A549 (cell line): ENCODE results near the gene GIT1.

Experiments
- CEBPB ChIP-seq, 2 experiments: fragments of >200 bp in 1 of 2; sonication (Bioruptor Twin) in 1 of 2; formaldehyde crosslinking in 1 of 2; IDR thresholded peaks; 2 replicates each; pipeline ENCODE4 v1.6.1; 2012 to 2016
- E2F6 ChIP-seq: IDR thresholded peaks from 2 replicates; pipeline ENCODE4 v1.6.1; 2012; ENCODE audit warnings: low read depth, borderline replicate concordance
- ELK1 ChIP-seq: fragments of 150-350 bp; IDR thresholded peaks from 2 replicates; pipeline ENCODE4 v1.6.1; 2014; ENCODE audit warnings: low read depth, mild to moderate bottlenecking, low read length
- EP300 ChIP-seq, 2 experiments: fragments of >200 bp; sonication (Bioruptor Twin); formaldehyde crosslinking; IDR thresholded peaks; 2 replicates in 1 of 2; 3 replicates in 1 of 2; pipeline ENCODE4 v1.6.1; 2016 to 2017
- MAFK ChIP-seq: fragments of 450-650 bp; IDR thresholded peaks from 2 replicates; pipeline ENCODE4 v1.6.1; 2014; ENCODE audit not compliant: partially characterized antibody
- MAX ChIP-seq: IDR thresholded peaks from 2 replicates; pipeline ENCODE4 v1.6.1; 2012
- NR3C1 ChIP-seq: fragments of >200 bp; sonication (Bioruptor Twin); formaldehyde crosslinking; IDR thresholded peaks from 3 replicates; pipeline ENCODE4 v1.6.1; 2017
- PBX3 ChIP-seq: IDR thresholded peaks from 2 replicates; pipeline ENCODE4 v1.6.1; 2012
- POLR2A ChIP-seq: IDR thresholded peaks from 2 replicates; pipeline ENCODE4 v1.6.1; 2012; ENCODE audit warnings: mild to moderate bottlenecking, low read length
- POLR2AphosphoS2 ChIP-seq: conservative IDR thresholded peaks from 2 replicates; pipeline ENCODE4 v1.6.1; 2012; ENCODE audit warnings: low read length, improper control_type of control experiment, inconsistent platforms
- RAD21 ChIP-seq, 2 experiments: fragments of >200 bp in 1 of 2; sonication (Bioruptor Twin) in 1 of 2; formaldehyde crosslinking in 1 of 2; IDR thresholded peaks in 1 of 2; conservative IDR thresholded peaks in 1 of 2; 2 replicates in 1 of 2; 3 replicates in 1 of 2; pipeline ENCODE4 v1.6.1; 2012 to 2018; ENCODE audit warnings: inconsistent platforms in 1 of 2
- RCOR1 ChIP-seq: fragments of 150-350 bp; IDR thresholded peaks from 2 replicates; pipeline ENCODE4 v1.6.1; 2014; ENCODE audit warnings: antibody characterized with exemption, low read length, low read depth
- REST ChIP-seq: fragments of 200-600 bp; sonication (generic); IDR thresholded peaks from 2 replicates; pipeline ENCODE4 v1.6.1; 2016; ENCODE audit warnings: antibody characterized with exemption, mild to moderate bottlenecking, moderate library complexity
- TF ChIP-seq, protein P1 (sequence below): fragments of >200 bp; sonication (Bioruptor Twin); formaldehyde crosslinking; IDR thresholded peaks from 3 replicates; pipeline ENCODE4 v1.5.1; 2016

DNA sequence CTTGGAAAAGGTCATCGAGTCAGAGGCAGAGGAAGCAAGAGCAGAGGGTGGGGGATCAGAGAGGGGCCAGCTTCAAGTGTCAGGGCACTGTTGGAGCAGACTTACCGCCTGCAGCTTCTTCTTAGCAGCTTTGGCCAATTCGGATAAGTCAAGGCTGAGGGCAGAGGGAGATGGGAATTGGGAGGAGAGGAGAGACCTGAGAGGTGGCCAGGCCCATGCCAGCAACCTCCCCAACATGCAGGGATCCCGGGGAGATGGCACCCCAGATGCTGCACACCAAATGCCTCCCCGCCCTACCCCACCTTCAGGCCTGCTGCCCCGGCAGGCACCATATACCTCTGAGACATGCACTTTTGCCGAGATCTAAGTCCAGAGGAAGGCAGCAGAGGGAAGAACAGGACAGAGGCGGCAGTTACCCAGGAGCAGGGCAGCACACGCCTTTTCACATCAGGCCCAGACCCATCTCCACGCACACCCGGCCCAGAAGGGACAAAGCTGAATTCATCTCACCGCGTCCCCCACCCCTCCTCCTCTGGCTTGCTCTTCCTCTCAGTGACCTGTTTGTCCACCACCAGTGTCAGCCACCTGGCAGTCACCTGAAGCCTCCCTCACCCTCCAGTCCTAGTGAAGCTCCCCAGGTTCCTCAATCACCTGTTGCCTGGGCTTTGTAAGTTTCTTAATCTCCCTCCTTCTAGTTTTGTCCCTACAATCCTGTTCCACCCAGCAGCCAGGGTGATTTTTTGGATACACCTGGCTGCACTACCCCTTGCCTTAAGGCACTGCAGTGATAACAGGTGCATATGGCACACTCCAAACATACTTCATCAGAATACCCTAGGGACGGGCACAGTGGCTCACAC is 10.6 kb downstream of the GIT1 start:
- no peak for TF ChIP-seq MAX
- TF ChIP-seq E2F6 = no peak
- TF ChIP-seq, protein P1, sequence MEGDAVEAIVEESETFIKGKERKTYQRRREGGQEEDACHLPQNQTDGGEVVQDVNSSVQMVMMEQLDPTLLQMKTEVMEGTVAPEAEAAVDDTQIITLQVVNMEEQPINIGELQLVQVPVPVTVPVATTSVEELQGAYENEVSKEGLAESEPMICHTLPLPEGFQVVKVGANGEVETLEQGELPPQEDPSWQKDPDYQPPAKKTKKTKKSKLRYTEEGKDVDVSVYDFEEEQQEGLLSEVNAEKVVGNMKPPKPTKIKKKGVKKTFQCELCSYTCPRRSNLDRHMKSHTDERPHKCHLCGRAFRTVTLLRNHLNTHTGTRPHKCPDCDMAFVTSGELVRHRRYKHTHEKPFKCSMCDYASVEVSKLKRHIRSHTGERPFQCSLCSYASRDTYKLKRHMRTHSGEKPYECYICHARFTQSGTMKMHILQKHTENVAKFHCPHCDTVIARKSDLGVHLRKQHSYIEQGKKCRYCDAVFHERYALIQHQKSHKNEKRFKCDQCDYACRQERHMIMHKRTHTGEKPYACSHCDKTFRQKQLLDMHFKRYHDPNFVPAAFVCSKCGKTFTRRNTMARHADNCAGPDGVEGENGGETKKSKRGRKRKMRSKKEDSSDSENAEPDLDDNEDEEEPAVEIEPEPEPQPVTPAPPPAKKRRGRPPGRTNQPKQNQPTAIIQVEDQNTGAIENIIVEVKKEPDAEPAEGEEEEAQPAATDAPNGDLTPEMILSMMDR = no peak
- TF ChIP-seq POLR2A = no peak
- TF ChIP-seq ELK1 = no peak
- no peak for TF ChIP-seq RAD21 (conservative IDR thresholded peaks at IDR 0.05 in 1 of 2, IDR thresholded peaks at IDR 0.05 in 1 of 2)
- no peak for TF ChIP-seq MAFK
- no peak for TF ChIP-seq EP300 (IDR thresholded peaks at IDR 0.05)
- TF ChIP-seq RCOR1 = no peak
- TF ChIP-seq POLR2AphosphoS2 = no peak
- TF ChIP-seq REST = no peak
- TF ChIP-seq PBX3 = no peak
- no peak for TF ChIP-seq CEBPB (IDR thresholded peaks at IDR 0.05)
- TF ChIP-seq NR3C1 = no peak
